NCI-H2107 treated with DMSO at 0.1 percent for 48 hours (cell line): Measurements from ENCODE around the gene CFDP1.
"Not testable (repeated sequence)": the region's sequence is repeated elsewhere in the genome, so short reads cannot be mapped to it uniquely, and the experiment has no call there.

Source experiments
- DNase-seq: peaks from one replicate; lab custom pipeline; 2025; ENCODE audit not compliant: unreplicated experiment; lab: John Stamatoyannopoulos, UW

The CFDP1 gene

GRCh38 chr16:75459691-75460090, 26.4 kb upstream of the CFDP1 start:
- no peak for DNase-seq

GRCh38 chr16:75458439-75458838, 25.1 kb upstream of the CFDP1 start:
- no peak for DNase-seq

- DNase-seq = no peak
Measured at GRCh38 chr16:75458029-75458428, 24.7 kb upstream of the CFDP1 start.

- no peak for DNase-seq
Measured at GRCh38 chr16:75457485-75458021, 24.2 kb upstream of the CFDP1 start.

GRCh38 chr16:75456971-75457370, 23.7 kb upstream of the CFDP1 start:
- no peak for DNase-seq

- not testable (repeated sequence) for DNase-seq
Measured at GRCh38 chr16:75456486-75456885, 23.2 kb upstream of the CFDP1 start.

GRCh38 chr16:75455677-75456076, 22.4 kb upstream of the CFDP1 start:
- no peak for DNase-seq

GRCh38 chr16:75452464-75453190, 19.3 kb upstream of the CFDP1 start:
- no peak for DNase-seq

- peak; percentile 64 for DNase-seq
Measured at GRCh38 chr16:75446416-75446815, 13.1 kb upstream of the CFDP1 start.

- no peak for DNase-seq
Measured at GRCh38 chr16:75445298-75445697, 12.0 kb upstream of the CFDP1 start.

GRCh38 chr16:75443298-75443697, 10.0 kb upstream of the CFDP1 start:
- no peak for DNase-seq

GRCh38 chr16:75433732-75434413, 570 bp upstream of the CFDP1 start:
- no peak for DNase-seq

- no peak for DNase-seq
Measured at GRCh38 chr16:75429621-75430403, 3.5 kb downstream of the CFDP1 start.

- DNase-seq = not testable (repeated sequence)
Measured at GRCh38 chr16:75426524-75426923, 6.8 kb downstream of the CFDP1 start.

- DNase-seq = not testable (repeated sequence)
Measured at GRCh38 chr16:75424105-75424762, 9.1 kb downstream of the CFDP1 start.

GRCh38 chr16:75423723-75424104, 9.6 kb downstream of the CFDP1 start:
- DNase-seq = no peak

GRCh38 chr16:75421820-75422126, 11.5 kb downstream of the CFDP1 start:
- no peak for DNase-seq

- DNase-seq = no peak
Measured at GRCh38 chr16:75420987-75421819, 12.1 kb downstream of the CFDP1 start.

GRCh38 chr16:75416904-75417565, 16.3 kb downstream of the CFDP1 start:
- no peak for DNase-seq
